Measurements from ENCODE around the gene SERBP1.

The SERBP1 gene

DNA sequence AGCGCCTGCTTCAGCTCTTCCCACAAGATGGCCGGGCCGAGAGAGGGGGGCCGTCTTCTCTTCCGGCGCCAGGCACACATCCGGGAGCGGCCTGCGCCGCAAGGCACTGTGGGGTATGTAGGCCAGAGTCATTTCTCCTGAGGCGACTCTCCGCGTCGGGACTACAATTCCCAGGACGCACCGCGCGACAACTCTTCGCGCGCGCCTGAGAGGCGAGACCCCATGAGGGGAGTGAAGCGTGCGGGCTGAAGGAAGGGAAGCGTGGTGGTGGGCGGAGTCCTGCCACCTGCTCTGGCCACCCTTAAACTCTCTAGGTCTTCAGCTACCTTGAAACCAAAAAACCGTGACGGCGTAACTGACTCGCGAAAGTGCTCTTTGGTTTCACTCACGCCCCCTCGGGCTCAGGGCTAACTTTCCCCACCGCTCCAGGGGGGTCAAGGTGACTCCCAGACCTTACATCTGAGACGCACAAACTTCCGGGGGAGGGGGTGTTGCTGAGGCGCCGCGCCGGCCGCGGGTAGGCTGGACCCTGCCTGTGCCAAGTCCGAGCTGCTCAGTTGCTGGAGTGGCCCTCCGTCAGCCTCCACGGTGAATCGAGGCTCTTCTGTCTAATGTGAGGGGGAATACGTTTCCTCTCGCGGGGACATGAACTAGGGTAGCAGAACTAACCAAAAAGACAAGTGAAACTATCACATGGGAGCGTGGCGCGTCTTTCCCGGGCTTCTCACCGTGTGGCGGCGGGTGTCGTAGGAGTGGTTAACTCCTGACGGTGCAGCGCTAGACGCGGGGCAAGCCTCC is at the start of gene SERBP1:
Gene SERBP1 (minus strand): TSS at position 45 of the 798 bp plus-strand sequence. CDS start 102 bp downstream, outside the sequence.
- ATAC-seq: peak; percentile 93

DNA sequence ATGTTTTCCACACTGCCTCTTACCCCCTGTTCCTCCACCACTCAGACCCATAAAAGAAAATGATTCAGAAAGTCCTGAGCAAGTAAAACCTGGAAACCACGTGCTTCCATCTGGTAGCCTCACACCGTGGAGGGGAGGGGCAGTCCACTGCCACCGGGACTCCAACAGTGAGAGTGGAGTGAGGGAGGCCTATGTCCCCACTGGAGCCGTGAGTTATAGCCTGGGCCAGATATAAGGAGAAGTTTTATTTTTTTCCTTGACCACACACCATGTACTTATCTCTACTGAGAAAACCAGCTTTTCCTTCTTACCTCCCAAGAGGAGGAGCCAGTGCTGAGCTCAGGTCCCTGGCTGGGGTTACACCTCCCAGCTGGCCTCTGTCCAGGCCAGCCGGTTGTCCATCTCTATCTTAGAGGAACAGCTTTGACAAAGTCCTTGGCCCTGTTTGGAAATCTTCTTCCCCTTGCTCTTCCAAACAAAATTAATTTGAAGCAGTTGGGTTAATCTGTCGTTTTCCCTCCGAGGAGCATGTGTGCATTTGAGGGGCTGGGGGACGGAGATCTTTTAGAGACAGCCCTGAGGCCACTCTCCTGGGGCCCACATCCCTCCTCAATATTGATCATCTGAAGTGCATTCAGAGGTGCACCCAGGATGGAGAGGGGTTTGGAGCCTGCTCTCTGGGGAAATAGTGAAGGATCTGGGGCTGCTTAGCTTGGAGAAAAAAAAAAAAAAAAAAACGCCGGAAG is 49.1 kb upstream of the SERBP1 start:
- peak; percentile 89 for ATAC-seq
- TF ChIP-seq ZFP3 (CRISPR knock-in tag; IDR thresholded peaks at IDR 0.05): no peak
- no peak for TF ChIP-seq ARNTL (CRISPR knock-in tag; IDR thresholded peaks at IDR 0.05; ENCODE audit: borderline replicate concordance, low read depth)
- TF ChIP-seq ZNF70 (CRISPR knock-in tag; IDR thresholded peaks at IDR 0.05): no peak
- TF ChIP-seq ZNF8 (CRISPR knock-in tag; IDR thresholded peaks at IDR 0.05): no peak
- TF ChIP-seq TCF4 (CRISPR knock-in tag; IDR thresholded peaks at IDR 0.05; ENCODE audit: borderline replicate concordance): no peak
- no peak for TF ChIP-seq GLIS3 (CRISPR knock-in tag; IDR thresholded peaks at IDR 0.05)
- no peak for TF ChIP-seq ZNF565 (CRISPR knock-in tag; conservative IDR thresholded peaks at IDR 0.05; ENCODE audit: low read depth)
- TF ChIP-seq BACH2 (CRISPR knock-in tag; IDR thresholded peaks at IDR 0.05; ENCODE audit: borderline replicate concordance): no peak
- TF ChIP-seq, protein P1, sequence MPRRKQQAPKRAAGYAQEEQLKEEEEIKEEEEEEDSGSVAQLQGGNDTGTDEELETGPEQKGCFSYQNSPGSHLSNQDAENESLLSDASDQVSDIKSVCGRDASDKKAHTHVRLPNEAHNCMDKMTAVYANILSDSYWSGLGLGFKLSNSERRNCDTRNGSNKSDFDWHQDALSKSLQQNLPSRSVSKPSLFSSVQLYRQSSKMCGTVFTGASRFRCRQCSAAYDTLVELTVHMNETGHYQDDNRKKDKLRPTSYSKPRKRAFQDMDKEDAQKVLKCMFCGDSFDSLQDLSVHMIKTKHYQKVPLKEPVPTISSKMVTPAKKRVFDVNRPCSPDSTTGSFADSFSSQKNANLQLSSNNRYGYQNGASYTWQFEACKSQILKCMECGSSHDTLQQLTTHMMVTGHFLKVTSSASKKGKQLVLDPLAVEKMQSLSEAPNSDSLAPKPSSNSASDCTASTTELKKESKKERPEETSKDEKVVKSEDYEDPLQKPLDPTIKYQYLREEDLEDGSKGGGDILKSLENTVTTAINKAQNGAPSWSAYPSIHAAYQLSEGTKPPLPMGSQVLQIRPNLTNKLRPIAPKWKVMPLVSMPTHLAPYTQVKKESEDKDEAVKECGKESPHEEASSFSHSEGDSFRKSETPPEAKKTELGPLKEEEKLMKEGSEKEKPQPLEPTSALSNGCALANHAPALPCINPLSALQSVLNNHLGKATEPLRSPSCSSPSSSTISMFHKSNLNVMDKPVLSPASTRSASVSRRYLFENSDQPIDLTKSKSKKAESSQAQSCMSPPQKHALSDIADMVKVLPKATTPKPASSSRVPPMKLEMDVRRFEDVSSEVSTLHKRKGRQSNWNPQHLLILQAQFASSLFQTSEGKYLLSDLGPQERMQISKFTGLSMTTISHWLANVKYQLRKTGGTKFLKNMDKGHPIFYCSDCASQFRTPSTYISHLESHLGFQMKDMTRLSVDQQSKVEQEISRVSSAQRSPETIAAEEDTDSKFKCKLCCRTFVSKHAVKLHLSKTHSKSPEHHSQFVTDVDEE (CRISPR knock-in tag; IDR thresholded peaks at IDR 0.05): no peak
- TF ChIP-seq ISL1 (CRISPR knock-in tag; IDR thresholded peaks at IDR 0.05): no peak
- TF ChIP-seq TOX (CRISPR knock-in tag; IDR thresholded peaks at IDR 0.05; ENCODE audit: borderline replicate concordance): no peak
- no peak for TF ChIP-seq ZC3H10 (CRISPR knock-in tag; IDR thresholded peaks at IDR 0.05)
- no peak for TF ChIP-seq ZFP30 (CRISPR knock-in tag; IDR thresholded peaks at IDR 0.05)
- TF ChIP-seq, protein P2, sequence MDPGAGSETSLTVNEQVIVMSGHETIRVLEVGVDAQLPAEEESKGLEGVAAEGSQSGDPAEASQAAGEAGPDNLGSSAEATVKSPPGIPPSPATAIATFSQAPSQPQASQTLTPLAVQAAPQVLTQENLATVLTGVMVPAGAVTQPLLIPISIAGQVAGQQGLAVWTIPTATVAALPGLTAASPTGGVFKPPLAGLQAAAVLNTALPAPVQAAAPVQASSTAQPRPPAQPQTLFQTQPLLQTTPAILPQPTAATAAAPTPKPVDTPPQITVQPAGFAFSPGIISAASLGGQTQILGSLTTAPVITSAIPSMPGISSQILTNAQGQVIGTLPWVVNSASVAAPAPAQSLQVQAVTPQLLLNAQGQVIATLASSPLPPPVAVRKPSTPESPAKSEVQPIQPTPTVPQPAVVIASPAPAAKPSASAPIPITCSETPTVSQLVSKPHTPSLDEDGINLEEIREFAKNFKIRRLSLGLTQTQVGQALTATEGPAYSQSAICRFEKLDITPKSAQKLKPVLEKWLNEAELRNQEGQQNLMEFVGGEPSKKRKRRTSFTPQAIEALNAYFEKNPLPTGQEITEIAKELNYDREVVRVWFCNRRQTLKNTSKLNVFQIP (CRISPR knock-in tag; IDR thresholded peaks at IDR 0.05; ENCODE audit: borderline replicate concordance, low read depth): no peak

More for the DNA sequence above, at the start of gene SERBP1:
- peak; percentile 54; the same call in 1 of the 2 replicates for TF ChIP-seq ZFP3 (CRISPR knock-in tag; IDR thresholded peaks at IDR 0.05)
- TF ChIP-seq GLIS3 (CRISPR knock-in tag; IDR thresholded peaks at IDR 0.05): no peak
- TF ChIP-seq, protein P3, sequence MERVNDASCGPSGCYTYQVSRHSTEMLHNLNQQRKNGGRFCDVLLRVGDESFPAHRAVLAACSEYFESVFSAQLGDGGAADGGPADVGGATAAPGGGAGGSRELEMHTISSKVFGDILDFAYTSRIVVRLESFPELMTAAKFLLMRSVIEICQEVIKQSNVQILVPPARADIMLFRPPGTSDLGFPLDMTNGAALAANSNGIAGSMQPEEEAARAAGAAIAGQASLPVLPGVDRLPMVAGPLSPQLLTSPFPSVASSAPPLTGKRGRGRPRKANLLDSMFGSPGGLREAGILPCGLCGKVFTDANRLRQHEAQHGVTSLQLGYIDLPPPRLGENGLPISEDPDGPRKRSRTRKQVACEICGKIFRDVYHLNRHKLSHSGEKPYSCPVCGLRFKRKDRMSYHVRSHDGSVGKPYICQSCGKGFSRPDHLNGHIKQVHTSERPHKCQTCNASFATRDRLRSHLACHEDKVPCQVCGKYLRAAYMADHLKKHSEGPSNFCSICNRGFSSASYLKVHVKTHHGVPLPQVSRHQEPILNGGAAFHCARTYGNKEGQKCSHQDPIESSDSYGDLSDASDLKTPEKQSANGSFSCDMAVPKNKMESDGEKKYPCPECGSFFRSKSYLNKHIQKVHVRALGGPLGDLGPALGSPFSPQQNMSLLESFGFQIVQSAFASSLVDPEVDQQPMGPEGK (CRISPR knock-in tag; IDR thresholded peaks at IDR 0.05; ENCODE audit: borderline replicate concordance): peak; percentile 21; the same call in 1 of the 2 replicates

DNA sequence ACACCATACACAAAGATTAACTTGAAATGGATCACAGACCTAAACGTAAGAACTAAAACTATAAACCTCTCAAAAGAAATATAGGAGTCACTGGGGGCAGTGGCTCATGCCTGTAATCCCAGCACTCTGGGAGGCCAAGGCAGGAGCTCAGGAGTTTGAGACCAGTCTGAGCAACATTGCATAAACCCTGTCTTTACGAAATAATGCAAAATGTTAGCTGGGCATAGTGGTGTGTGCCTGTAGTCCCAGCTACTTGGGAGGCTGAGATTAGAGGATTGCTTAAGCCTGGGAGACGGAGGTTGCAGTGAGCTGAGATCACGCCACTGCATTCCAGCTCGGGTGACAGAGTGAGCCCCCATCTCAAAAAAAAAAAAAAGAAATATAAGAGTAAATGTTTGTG is 46.7 kb upstream of the SERBP1 start:
- ATAC-seq: no peak
- TF ChIP-seq ZC3H10 (CRISPR knock-in tag; IDR thresholded peaks at IDR 0.05) (no peak), TOX (CRISPR knock-in tag; IDR thresholded peaks at IDR 0.05; ENCODE audit: borderline replicate concordance) (no peak), PPARA (CRISPR knock-in tag; IDR thresholded peaks at IDR 0.05; ENCODE audit: borderline replicate concordance) (no peak), ZFP3 (CRISPR knock-in tag; IDR thresholded peaks at IDR 0.05) (no peak), ZFP30 (CRISPR knock-in tag; IDR thresholded peaks at IDR 0.05) (no peak), ESRRG (CRISPR knock-in tag; IDR thresholded peaks at IDR 0.05) (no peak), ZNF8 (CRISPR knock-in tag; IDR thresholded peaks at IDR 0.05) (no peak), OSR1 (CRISPR knock-in tag; IDR thresholded peaks at IDR 0.05) (no peak), ZNF565 (CRISPR knock-in tag; conservative IDR thresholded peaks at IDR 0.05; ENCODE audit: low read depth) (no peak)
- TF ChIP-seq, protein P4, sequence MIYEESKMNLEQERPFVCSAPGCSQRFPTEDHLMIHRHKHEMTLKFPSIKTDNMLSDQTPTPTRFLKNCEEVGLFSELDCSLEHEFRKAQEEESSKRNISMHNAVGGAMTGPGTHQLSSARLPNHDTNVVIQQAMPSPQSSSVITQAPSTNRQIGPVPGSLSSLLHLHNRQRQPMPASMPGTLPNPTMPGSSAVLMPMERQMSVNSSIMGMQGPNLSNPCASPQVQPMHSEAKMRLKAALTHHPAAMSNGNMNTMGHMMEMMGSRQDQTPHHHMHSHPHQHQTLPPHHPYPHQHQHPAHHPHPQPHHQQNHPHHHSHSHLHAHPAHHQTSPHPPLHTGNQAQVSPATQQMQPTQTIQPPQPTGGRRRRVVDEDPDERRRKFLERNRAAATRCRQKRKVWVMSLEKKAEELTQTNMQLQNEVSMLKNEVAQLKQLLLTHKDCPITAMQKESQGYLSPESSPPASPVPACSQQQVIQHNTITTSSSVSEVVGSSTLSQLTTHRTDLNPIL (CRISPR knock-in tag; IDR thresholded peaks at IDR 0.05; ENCODE audit: low read depth): no peak
- TF ChIP-seq, protein P5, sequence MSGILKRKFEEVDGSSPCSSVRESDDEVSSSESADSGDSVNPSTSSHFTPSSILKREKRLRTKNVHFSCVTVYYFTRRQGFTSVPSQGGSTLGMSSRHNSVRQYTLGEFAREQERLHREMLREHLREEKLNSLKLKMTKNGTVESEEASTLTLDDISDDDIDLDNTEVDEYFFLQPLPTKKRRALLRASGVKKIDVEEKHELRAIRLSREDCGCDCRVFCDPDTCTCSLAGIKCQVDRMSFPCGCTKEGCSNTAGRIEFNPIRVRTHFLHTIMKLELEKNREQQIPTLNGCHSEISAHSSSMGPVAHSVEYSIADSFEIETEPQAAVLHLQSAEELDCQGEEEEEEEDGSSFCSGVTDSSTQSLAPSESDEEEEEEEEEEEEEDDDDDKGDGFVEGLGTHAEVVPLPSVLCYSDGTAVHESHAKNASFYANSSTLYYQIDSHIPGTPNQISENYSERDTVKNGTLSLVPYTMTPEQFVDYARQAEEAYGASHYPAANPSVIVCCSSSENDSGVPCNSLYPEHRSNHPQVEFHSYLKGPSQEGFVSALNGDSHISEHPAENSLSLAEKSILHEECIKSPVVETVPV (CRISPR knock-in tag; IDR thresholded peaks at IDR 0.05): no peak
